Cerebellar nuclear complex (tissue), 1 donor: Measurements from ENCODE around the gene IFIT1.
"Not testable (repeated sequence)": the region's sequence is repeated elsewhere in the genome, so short reads cannot be mapped to it uniquely, and the experiment has no call there.

Experiments used
- DNase-seq, 2 experiments: peaks; one replicate each; lab custom pipeline; 2025; lab: John Stamatoyannopoulos, UW

Gene IFIT1, protein sequence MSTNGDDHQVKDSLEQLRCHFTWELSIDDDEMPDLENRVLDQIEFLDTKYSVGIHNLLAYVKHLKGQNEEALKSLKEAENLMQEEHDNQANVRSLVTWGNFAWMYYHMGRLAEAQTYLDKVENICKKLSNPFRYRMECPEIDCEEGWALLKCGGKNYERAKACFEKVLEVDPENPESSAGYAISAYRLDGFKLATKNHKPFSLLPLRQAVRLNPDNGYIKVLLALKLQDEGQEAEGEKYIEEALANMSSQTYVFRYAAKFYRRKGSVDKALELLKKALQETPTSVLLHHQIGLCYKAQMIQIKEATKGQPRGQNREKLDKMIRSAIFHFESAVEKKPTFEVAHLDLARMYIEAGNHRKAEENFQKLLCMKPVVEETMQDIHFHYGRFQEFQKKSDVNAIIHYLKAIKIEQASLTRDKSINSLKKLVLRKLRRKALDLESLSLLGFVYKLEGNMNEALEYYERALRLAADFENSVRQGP

DNA sequence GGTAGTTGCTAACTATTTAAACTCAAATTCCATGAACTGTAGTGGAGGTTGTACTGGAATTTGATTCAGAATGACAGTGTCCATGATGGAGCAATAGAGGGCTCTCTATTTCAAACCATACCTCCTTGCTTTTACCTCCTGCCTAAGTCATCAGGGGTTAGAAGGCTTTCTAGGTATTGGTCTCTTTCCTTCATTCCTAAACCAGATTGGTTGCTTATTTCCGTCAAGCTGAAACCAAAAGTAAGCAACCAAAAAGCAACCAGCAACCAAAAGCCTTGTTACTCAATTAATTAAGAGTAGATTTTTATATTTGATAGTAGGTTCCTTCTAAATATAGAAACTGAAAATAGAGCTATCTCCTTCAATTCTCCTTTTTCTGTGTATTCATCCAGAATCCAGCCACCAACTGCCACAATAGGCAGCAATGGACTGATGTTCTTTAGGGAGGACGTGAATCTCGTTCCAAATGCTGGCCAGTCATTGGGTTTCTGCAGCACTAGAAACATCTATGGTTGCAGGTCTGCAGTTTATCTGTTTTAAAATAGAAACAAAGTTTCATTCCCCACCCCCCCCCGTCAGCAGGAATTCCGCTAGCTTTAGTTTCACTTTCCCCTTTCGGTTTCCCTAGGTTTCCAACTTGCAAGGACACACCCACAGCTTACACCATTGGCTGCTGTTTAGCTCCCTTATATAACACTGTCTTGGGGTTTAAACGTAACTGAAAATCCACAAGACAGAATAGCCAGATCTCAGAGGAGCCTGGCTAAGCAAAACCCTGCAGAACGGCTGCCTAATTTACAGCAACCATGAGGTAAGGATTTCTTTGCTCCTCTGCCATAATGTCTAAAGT lies at the start of gene IFIT1:
IFIT1 (plus strand) TSS at position 717 of the 850 bp plus-strand sequence; CDS start at position 807, 90 bp downstream.
- peak; percentile 31 to 72 for DNase-seq

DNA sequence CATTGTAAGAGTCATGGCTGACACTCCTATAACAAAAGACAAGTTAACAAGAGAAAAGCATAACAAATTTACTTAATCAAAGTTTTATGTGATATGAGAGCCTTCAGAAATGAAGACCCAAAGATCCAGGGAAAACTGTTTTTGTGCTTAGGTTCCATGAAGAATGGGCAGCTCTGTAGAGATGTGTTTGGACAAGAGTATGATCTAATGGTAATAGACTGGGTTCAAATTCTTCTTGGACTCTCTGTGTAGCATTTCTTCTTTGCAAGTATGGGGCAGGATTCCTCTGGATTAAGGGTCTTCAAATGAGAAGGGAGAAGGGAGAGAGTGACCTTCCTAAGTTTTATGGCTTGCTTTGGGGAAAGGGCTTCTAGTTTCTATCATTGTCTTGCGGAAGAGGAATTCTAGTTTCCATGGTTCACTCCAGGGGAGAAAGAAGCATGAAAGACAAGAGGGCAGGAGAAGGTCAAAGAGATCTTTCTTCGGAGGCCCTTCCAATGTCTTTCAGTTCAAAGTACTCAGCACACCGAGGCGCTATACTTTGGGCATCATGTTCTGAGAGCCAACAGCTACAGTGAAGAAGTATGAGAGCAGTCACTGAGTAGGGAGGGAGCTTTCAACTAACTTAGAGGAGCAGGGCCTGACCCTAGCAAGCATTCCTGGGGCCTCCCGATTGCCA lies 49.2 kb upstream of the IFIT1 start:
- no peak for DNase-seq

DNA sequence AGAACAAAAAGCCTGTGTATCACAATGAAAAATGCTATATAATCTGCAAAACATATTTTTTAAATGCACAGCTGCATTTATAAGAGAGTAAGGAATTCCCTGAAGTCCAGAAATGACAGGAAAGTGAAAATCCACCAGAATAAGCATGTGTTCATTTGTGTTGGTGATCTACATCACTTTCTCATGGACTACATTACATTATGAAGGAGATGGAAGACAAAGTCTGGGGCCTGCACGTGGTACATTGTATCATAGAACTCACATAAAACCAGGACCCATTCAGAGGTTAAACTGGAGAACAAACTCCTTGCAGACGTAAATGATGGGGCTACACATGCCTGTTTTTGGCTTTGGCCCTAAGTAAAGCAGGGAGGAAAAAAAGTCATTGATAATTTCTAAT lies 48.3 kb upstream of the IFIT1 start:
- DNase-seq: no peak

DNA sequence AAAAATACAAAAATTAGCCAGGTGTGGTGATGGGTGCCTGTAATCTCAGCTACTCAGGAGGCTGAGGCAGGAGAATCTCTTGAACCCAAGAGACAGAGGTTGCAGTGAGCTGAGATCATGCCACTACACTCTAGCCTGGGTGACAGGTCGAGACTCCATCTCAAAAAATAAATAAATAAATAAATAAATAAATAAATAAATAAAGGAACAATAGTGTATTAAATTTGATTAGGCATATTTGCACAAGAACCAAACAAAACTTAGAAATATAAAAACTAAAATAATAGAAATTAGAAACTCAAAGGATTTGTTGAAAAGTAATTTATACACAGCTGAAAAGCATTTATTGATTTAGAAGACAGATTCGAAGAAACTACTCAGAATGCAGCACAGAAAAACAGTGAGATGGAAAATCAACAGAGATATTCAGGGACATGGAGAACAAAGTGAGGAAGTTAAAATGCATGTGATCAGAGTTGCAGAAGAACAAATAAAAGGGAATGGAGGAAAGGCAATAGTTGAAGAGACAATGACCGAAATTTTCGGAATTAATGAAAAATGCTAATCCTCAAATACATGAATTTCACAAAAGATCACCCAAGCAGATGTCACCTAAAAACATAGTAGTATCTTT lies 46.9 kb upstream of the IFIT1 start:
- no peak for DNase-seq

DNA sequence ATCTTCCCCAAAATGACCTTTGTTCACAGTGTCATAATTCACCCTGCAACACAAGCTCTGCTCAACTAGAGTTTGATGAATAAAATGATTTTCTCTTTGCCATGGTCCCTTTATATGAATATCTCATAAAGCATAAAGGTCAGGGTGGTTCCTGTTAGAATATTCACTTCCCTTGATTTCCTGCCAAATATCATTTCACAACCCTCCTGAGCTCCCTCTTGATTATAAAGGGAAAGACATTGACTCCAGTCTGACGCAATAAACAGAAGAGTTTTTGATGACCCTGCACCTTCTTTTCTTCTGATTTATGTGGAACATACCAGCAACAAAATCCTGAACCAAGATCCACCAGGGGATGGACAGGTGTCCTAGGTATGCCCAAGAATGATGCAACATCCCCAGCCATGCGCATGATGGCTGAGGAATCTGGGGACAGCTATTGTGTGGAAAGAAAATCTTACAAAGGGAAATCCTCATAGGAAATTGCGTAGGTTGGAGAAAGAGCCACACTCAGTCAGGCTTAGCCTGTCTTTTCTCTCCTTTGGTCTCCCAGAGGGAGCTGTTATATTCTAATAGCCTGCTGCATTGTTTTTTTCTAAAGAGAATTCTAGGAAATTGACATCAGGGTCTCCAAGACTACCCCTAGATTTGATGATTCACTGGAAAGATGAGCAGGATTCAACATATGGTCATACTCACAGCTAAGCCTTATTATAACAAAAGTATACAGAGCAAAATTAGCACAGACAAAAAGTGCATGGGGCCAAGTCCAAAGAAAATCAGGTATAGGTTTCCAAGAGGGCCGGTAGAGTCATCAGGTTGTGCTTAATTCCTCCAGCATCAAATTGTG lies 45.8 kb upstream of the IFIT1 start:
- no peak for DNase-seq

DNA sequence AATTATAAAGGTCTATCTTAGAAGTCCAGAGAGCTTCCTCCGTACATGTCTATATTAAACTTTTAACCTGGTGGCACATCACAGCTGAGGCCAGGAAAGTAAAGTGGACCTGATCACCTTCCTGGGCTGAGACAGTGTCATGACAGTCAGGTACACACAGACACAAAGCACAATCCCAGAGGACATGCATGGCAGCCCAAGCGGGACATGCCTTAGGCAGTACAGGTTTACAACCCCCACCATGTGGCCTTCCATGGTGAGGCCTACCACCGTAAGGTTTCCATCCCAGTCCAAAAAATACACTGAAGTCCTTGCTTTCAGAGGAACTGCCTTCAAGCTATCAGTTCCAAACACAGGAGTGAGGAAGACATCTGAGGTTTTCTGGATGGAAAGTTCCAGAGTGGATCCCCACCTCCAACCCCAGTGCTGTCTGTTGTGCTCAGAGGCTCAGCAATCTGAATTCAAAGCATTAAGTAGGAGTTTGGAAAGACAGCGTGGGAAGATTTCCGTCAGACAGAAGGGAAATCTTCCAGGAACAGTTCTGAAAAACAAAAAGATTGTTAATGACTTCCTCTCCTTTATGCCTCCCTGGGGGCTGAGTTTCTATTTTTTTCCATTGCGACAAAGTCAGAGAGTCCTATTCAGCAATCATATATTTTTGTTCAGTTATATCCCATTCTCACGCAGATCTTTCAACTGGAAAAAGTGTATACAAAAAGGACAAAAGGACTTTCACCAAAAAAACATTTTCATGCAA lies 44.5 kb upstream of the IFIT1 start:
- DNase-seq: no peak

DNA sequence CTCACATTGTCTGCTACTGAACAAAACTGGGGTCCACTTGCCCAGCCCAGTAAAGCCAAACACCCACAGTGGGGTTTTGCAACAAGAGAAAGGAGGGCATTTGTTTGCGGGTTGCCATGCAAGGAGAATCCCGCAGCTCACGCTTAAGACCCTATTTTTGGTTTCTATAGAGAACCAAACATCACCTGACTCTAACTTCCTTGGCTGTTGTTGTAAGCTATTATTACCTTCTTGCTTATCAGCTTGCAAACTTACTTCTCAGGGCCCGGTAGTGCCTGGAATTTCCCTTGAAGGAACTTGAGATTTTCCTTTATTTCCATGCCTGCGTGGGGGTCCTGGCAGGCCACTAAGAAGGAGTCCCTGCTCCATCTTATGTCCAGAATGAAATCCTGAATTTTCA lies 43.9 kb upstream of the IFIT1 start:
- DNase-seq: no peak

DNA sequence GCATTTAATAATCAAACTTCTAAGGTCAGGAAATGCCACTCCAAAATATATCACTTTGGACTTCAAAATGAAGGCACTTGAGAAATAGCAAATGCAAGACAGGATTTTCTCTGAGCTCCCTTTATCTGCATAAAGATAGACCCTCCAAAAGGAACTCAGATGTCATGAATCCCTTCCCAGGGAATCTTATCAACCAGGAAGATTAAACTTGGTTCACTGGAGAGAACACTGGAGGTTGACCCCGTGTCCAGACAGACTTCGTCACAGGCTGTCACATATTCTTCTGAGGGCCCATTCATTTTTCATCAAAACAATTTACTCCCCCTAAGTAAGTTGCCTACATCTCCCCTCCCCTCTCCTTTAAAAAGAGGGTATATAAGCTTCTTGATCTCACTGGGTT lies 43.4 kb upstream of the IFIT1 start:
- no peak for DNase-seq

DNA sequence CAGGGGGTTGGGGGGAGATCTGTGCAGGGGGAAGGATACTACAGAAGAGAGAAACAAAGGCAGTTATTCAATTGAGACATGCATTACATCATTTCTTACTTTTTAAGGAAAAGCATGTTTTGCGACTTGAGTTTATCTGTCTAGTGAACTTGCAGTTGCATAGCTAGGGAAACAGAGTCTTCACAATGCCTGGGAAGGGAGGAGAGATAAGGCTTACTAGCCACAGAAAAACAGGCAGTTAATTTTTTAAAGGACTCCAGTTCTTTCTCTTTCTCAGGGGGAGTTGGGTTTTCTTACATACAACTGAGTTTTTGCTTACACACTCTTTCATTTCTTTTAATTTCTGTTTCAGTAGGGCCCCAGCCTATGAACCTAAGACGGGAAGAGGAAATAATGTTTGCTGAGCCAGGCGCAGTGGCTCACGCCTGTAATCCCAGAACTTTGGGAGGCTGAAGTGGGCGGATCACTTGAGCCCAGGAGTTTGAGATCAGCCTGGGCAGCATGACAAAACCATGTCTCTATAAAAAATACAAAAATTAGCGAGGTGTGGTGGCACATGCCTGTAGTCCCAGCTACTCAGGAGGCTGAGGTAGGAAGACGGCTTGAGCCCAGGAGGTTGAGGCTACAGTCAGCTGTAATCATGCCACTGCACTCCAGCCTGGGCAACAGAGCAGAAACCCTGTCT lies 41.6 kb upstream of the IFIT1 start:
- DNase-seq: not testable (repeated sequence)

DNA sequence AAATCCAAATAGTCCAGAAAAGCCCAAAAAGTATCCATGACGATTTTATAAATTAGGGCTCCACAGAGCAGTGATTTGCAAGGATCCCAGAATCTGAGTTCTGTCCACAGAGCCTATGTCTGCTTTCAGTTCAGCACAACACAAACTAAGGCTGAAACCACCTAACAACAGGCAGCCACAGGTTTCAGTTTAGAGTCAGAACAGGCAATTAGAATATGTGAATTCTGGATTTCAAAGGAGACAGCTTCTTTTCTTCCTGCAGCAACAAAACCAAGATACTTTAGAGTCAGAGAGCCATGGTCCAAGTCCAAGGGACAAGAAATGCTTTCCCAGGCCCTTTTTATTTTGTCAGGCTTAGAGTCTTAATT lies 41.0 kb upstream of the IFIT1 start:
- DNase-seq: no peak

DNA sequence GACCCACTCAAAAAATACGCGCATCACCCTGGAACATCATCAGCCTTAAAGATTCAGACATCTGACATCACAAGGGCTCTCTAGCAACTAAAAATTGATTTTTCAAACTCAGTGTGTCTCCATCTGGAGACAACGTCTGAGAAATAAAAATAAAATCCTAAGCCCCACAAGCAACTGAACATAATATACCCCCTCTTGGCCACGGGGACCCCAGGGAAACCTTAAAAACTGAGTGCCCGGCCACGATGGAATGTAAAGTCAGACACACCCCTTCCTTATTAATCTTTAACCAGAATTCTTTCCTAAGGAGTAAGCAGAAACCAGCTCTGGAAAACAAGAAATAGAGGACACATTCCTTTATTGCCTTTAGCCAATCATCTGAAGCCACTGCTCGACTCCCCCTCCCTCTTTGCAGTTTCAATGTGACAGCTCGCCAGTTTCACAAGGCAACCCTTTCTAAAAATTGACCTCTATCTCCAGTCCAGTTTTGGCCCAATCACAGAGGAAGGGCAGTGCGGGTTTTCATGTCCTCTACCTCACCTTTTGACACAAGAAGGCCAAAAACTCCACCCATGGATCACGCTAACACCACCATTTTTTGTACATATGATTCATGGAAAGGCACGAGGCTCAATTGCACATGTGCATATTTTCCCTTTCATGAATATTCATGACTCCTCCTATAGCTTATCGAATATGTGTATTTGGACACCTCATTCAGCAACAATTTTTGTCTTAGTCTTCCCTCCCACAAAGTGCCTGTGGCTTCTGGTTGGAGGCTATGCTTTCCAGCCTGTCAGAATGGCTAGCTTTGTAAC lies 40.4 kb upstream of the IFIT1 start:
- DNase-seq: no peak

DNA sequence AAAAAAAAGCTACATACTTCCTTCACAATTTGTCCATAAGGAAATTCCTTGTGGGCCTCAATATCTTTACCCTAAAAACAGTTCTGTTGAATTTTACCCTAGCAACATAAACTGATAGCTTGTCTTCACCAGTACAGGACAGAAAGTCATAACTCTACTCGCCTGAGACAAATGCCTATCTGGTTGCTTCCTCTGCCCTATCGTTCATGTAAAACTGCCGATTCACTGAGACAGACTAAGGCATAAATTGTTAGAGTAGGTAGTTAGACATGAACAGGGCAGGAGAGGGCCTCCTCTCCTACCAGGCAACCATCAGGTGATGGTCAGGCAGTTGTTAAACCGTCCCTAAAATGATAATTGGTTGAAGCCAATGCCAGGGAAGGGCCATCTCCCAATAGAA lies 39.6 kb upstream of the IFIT1 start:
- DNase-seq: no peak

DNA sequence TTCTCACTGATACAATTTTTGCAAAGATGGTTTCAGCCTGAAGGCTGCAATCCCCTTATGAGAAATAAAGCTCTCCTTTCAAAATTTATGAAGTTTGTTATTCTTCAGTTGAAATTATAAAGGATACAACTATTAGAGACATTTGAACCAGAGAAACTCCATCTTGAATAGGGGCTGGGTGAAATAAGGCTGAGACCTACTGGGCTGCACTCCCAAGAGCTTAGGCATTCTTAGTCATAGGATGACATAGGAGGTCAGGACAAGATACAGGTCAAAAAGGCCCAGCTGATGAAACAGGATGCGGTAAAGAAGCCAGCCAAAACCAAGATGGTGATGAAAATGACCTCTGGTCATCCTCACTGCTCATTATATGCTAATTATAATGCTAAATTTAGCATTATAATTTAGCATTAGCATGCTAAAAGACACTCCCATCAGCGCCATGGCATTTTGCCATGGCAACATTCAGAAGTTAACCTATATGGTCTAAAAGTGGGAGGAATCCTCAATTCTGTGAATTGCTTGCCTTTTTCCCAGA lies 37.0 kb upstream of the IFIT1 start:
- DNase-seq: no peak

DNA sequence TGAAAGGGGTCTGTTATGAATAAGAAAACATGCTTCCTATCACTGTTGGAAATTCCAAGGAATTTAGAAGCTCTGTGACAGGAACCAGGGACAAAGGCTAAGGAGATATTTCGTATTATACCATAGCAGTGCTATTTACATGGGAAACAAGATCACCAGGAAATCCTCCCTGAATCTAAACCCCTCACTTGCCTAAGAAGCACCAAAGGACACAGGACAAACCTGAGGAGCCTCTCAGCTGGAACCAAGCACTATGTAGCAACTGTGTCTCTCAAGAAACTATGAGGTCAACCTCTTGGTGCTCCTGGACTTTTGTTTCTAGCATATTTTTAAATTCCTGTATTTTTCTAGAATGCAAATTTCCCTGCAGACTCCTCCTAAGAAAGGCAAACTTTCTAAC lies 35.3 kb upstream of the IFIT1 start:
- DNase-seq: no peak

DNA sequence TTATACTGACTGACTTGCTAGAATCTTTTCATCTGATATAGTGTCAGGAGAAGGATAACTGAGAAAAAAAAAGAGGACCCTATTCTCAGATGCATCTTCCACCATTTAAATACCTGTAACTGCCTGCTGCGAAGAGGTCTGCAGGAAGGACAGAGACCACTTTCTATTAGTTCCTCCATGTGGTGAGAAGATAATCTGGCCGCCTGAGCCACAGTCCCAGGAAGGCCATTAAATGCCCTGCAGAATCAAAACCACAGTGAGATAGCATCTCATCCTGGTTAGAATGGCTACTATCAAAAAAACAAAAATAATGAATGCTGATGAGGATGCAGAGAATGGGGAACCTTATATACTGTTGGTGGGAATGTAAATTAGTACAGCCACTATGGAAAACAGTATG lies 34.4 kb upstream of the IFIT1 start:
- DNase-seq: no peak

DNA sequence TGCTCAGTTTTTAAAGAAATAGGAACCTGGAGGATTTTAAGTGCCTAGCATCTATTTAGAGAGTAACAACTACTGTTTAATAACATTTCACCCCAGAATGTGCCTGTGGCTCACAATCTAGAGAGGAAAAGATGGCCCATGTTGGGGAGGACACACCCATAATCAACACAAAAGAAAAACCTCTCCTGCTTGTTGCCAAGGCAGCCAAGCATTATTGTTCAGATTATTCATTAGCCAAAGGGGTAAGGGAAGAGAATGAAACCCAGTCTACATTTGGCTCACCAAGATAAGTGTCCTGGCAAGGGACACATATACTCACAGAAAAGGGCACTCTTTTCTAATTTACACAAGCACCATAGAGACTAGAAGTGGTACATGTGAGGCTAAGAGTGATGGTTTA lies 32.3 kb upstream of the IFIT1 start:
- DNase-seq: no peak

DNA sequence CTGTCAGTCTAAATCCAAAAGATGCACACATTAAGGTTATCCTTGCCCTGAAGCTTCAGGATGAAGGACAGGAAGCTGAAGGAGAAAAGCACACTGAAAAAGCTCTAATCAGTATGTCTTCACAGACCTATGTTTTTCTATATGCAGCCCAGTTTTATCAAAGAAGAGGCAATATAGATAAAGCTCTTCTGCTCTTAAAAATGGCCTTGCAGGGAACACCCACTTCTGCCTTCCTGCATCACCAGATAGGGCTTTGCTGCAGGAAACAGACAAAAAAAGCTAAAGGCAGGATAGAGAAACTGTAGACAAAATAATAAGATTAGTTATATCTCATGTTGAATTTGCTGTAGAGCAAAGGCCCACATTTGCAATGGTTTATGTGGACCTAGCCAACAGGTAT lies 29.5 kb upstream of the IFIT1 start:
- no peak for DNase-seq

DNA sequence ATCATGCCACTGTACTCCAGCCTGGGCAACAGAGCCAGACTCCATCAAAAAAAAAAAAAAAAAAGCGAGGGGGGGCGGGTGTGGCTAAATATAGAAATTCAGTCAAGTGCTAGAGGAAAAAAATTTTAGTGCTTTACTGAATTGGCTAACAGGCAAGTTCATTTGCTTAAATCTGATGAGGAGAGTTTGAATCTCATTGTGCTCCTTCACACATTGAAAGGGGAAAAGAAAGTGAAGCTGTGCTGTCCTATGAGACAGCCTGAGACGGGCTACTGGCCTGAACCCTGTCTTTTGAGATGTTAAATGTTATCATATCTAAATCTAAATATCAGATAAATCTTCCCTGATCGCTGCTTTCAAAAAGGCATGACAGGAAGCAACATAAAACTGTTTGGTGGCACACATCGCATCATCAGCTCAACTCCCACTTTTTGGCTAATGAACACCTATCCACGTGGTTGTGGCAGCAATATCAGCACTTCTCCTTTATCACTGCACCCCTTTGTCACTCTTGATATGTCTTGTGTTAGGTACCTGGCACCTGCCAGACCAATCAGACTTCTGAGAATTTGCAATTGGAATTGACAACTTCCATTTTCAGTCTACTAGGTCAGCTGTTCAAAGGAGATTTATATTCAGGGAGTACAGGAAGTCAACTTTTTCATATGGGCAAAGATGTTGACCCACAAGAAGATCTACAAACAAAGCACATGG lies 28.5 kb upstream of the IFIT1 start:
- no peak for DNase-seq
